Glutamatergic neuron (in vitro differentiated cells): ENCODE measurements around the gene CASKIN1. TPM values are rescaled to one million over a fixed set of nuclear protein-coding genes. Genes with fewer than 3 reads are reported as not detected.

Experiments
- DNase-seq: peaks from one replicate; pipeline ENCODE4 v3.0.0; 2022
- H3K27ac Mint-ChIP-seq: one replicate; pipeline ENCODE4 v1.8.0; 2020; ENCODE audit warnings: mild to moderate bottlenecking, mixed read lengths, inconsistent platforms; ENCODE audit not compliant: unreplicated experiment
- H3K27me3 Mint-ChIP-seq: one replicate; pipeline ENCODE4 v1.8.0; 2020; ENCODE audit warnings: mild to moderate bottlenecking, moderate library complexity, mixed read lengths, inconsistent platforms; ENCODE audit not compliant: unreplicated experiment
- H3K36me3 Mint-ChIP-seq: one replicate; pipeline ENCODE4 v1.8.0; 2020; ENCODE audit warnings: mild to moderate bottlenecking, mixed read lengths, inconsistent platforms; ENCODE audit not compliant: unreplicated experiment
- H3K4me1 Mint-ChIP-seq: one replicate; pipeline ENCODE4 v1.8.0; 2020; ENCODE audit warnings: mild to moderate bottlenecking, low read depth, mixed read lengths, inconsistent platforms; ENCODE audit not compliant: unreplicated experiment
- H3K4me3 Mint-ChIP-seq: one replicate; pipeline ENCODE4 v1.8.0; 2020; ENCODE audit warnings: mild to moderate bottlenecking, mixed read lengths, inconsistent platforms; ENCODE audit not compliant: unreplicated experiment
- H3K9me3 Mint-ChIP-seq: one replicate; pipeline ENCODE4 v1.8.0; 2020; ENCODE audit warnings: mild to moderate bottlenecking, moderate library complexity, mixed read lengths, inconsistent platforms; ENCODE audit not compliant: unreplicated experiment
- CTCF ChIP-seq: fragments of 200-600 bp; sonication (generic); IDR thresholded peaks from one replicate; pipeline ENCODE4 v1.5.0; 2021; ENCODE audit not compliant: partially characterized antibody, unreplicated experiment
- total RNA-seq: library from RNA; stranded (reverse); fragmentation: NEBNext Ultra II Directional; extraction: Animal tissue kit (Norgen Biotek cat#: 25700); gene quantifications from one replicate; pipeline ENCODE4 v1.2.1, GENCODE V29; 2021; ENCODE audit not compliant: unreplicated experiment

The CASKIN1 gene
- total RNA-seq, 1 donor from 2014 or later, result 31.6 TPM

DNA sequence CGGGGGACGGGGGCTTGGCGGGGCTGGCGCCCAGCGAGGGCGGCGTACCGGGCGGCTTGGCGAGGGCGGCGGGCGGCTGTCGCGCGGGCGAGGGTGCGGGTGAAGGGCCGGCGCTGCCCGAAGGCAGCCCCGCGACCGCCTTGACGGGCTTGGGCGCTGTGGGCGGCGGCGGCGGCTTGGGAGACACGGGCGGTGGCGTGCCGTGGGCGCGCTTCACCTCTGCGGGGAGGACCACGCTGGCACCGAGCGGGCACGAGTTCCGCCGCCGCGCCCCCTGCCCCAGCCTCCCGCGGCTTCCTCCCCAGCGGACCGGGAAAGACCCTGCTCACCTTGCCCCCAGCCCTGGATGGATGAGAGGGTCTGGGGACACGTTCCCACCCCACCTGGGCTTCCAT, 17.3 kb downstream of the CASKIN1 start:
- Mint-ChIP-seq H3K27me3 (no peaks in the 10 kb centered on the region), H3K9me3 (peaks cover 3% of the 10 kb centered on the region)

DNA sequence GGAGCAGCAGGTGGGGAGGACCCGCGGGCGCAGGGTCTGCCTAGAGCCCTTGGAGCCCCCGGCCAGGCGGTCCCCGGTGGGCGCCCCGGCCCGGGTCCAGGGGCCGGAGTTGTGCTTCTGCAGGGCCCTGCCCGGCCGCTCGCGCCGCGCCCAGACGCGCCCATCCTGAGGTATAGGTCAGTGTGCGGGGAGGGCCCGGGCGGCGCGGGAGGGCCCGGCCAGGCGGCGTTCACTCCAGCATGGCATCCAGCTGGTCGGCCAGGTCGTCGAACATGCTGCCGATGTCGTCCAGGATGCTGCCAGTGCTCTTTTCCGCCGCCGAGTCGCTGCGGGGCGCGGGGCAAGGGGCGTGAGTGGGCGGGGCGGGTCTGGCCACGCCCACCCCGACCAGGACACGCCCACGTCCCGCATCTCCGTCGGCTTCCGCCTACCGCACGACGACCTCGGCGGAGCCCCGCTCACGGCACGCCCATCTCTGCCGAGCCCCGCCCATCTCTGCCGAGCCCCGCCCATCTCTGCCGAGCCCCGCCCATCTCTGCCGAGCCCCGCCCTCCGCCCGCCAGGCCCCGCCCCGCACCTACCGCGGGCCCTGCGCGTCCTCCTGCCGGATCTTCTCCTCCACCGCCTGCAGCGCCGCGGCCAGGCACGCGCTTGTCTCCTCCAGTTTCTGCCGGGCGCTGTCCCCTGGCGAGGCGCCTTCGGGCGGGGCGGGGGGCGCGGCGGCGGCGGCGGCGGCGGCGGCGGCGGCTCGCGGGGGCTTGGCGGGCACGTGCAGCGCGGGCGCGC, 17.9 kb downstream of the CASKIN1 start:
- no peaks in the 10 kb centered on the region for H3K27me3 Mint-ChIP-seq
- H3K9me3 Mint-ChIP-seq, result peaks cover 3% of the 10 kb centered on the region
- no peak for TF ChIP-seq CTCF
- peak; percentile 61 for DNase-seq
- no peak overlapping the region for H3K4me3 Mint-ChIP-seq
- no peak overlapping the region for H3K27ac Mint-ChIP-seq
- peaks cover 1% of the 10 kb centered on the region for H3K4me1 Mint-ChIP-seq
- no peaks in the 10 kb centered on the region for H3K36me3 Mint-ChIP-seq

More for the DNA sequence above, 17.3 kb downstream of the CASKIN1 start:
- Mint-ChIP-seq H3K4me3 (no peak overlapping the region), H3K36me3 (no peaks in the 10 kb centered on the region), H3K4me1 (peaks cover 1% of the 10 kb centered on the region), H3K27ac (no peak overlapping the region)
- TF ChIP-seq CTCF, result no peak
- DNase-seq, result no peak

- H3K27ac Mint-ChIP-seq, result no peak overlapping the region
- H3K4me1 Mint-ChIP-seq, result peaks cover 1% of the 10 kb centered on the region
- H3K36me3 Mint-ChIP-seq, result no peaks in the 10 kb centered on the region
- no peak for TF ChIP-seq CTCF
- no peaks in the 10 kb centered on the region for H3K27me3 Mint-ChIP-seq
- H3K4me3 Mint-ChIP-seq, result no peak overlapping the region
- DNase-seq, result no peak
- H3K9me3 Mint-ChIP-seq, result peaks cover 3% of the 10 kb centered on the region
These were observed 18.8 kb downstream of the CASKIN1 start for GRCh38 chr16:2177561-2177960.

DNA sequence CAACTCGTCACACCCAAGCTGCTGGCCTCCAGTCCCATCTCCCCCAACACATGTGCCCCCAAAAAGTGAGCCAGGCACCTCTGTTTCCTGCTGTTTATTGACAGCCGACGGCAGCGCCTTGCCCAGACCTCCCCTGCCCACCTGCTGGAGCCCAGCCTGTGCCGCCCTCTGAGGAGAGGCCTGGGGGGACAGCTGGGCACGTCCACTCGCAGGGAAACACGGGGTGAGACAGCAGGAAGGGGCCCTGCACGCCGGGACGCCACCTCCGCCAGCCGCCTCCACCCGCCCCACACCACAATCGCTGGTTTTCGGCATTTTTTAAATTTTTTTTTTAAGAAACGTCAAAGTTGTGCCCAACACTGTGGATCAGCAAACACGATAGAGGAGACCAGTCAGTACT, 19.3 kb downstream of the CASKIN1 start:
- Mint-ChIP-seq H3K27me3 (no peaks in the 10 kb centered on the region), H3K4me1 (peaks cover 1% of the 10 kb centered on the region), H3K4me3 (no peak overlapping the region)

More for the DNA sequence above, 19.3 kb downstream of the CASKIN1 start:
- Mint-ChIP-seq H3K27ac (no peak overlapping the region), H3K9me3 (peaks cover 3% of the 10 kb centered on the region), H3K36me3 (no peaks in the 10 kb centered on the region)
- no peak for TF ChIP-seq CTCF
- DNase-seq, result no peak
